Ovary (tissue), 9 donors: ENCODE results near the gene DIP2C. TPM values are rescaled to one million over a fixed set of nuclear protein-coding genes. Genes with fewer than 3 reads are reported as not detected.

ENCODE experiments used
- DNase-seq, 5 donors: peaks; one replicate each; pipeline ENCODE4 v3.0.0-alpha.2; 2019 to 2020
- H3K27ac ChIP-seq, 2 donors: fragments of 200-600 bp; one replicate each; pipeline versions ENCODE4 v1.5.1 to v1.8.0; 2019 to 2022
- H3K27me3 ChIP-seq: fragments of 200-600 bp; one replicate; pipeline ENCODE4 v1.8.0; 2022
- H3K36me3 ChIP-seq: fragments of 200-600 bp; sonication (generic); one replicate; pipeline ENCODE4 v1.5.1; 2019
- H3K4me1 ChIP-seq: one replicate; pipeline ENCODE4 v1.8.1; 2013; ENCODE audit warnings: mild to moderate bottlenecking, moderate library complexity; ENCODE audit not compliant: insufficient read depth
- H3K4me3 ChIP-seq: fragments of 200-600 bp; sonication (generic); one replicate; pipeline ENCODE4 v1.5.1; 2017
- H3K9me3 ChIP-seq, 2 donors: fragments of 200-600 bp in 1 of 2; sonication (generic) in 1 of 2; one replicate each; pipeline versions ENCODE4 v1.5.1 to v1.8.1; 2013 to 2019; ENCODE audit warnings: mild to moderate bottlenecking in 1 of 2, moderate library complexity in 1 of 2
- EP300 ChIP-seq: sonication (generic); formaldehyde crosslinking; IDR thresholded peaks from one replicate; pipeline ENCODE4 v1.6.1; 2017; ENCODE audit warnings: antibody characterized with exemption
- POLR2A ChIP-seq: fragments of 450-650 bp; IDR thresholded peaks from one replicate; pipeline ENCODE4 v1.6.1; 2017; ENCODE audit warnings: antibody characterized with exemption, mild to moderate bottlenecking, moderate library complexity
- WGBS, 3 donors: extraction: QIAGEN DNeasy Blood & Tissue Kit in 1 of 3; methylation state at CpG; one replicate each; pipeline versions ENCODE4 v1.1.5 to v1.1.7; 2013 to 2017; 5-methylcytosine and 5-hydroxymethylcytosine counted together
- intact Hi-C, 4 donors: fragments of 100-400 bp; cut with DNase I; formaldehyde crosslinking; loops; one replicate each; pipeline versions ENCODE4 v1.11.0 to v1.15.1; 2022 to 2023
- polyA plus RNA-seq, 2 donors: library from polyadenylated mRNA; stranded (reverse); fragments of 200-250 nt in 1 of 2; fragments of 350-450 nt in 1 of 2; fragmentation: Illumina TruSeq in 1 of 2; extraction: RNeasy Lipid Tissue Mini Kit (QIAGEN cat#74804) in 1 of 2; gene quantifications; one replicate each; pipeline ENCODE4 v1.2.3, GENCODE V29; 2013 to 2014
- total RNA-seq, 7 donors: library from RNA; depleted of rRNA in 2 of 7; stranded (reverse); fragments of >200 nt in 2 of 7; fragmentation: NEBNext Ultra II Directional in 3 of 7; extraction: Animal tissue kit (Norgen Biotek cat#: 25700) in 3 of 7; gene quantifications; one replicate each; pipeline versions ENCODE4 v1.1.0 to v1.2.4, GENCODE V29; 2016 to 2023
- TF ChIP-seq, protein P1 (sequence below), 3 donors: fragments of 450-650 bp in 2 of 3; fragments of 200-600 bp in 1 of 3; IDR thresholded peaks; one replicate each; pipeline versions ENCODE4 v1.5.1 to v1.8.0; 2016 to 2022; ENCODE audit warnings: antibody characterized with exemption in 3 of 3, mild to moderate bottlenecking in 1 of 3
- donor health status: DM: no; HTN: no; CAD: no; lungs with moderate emphysema.
- donor health status: DM: no; HTN: no; CAD: no.
- donor health status: Bipolar disorder and iron deficiency.
- donor health status: DM: yes; HTN: yes; CAD: no.
- donor health status: DM: no; HTN: no; CAD: no.
- donor health status: DM: yes; HTN: yes; CAD: no.

Gene DIP2C
- total and polyA plus RNA-seq, 9 donors, result 10.1 to 29.4 (median 22.2) TPM

DNA sequence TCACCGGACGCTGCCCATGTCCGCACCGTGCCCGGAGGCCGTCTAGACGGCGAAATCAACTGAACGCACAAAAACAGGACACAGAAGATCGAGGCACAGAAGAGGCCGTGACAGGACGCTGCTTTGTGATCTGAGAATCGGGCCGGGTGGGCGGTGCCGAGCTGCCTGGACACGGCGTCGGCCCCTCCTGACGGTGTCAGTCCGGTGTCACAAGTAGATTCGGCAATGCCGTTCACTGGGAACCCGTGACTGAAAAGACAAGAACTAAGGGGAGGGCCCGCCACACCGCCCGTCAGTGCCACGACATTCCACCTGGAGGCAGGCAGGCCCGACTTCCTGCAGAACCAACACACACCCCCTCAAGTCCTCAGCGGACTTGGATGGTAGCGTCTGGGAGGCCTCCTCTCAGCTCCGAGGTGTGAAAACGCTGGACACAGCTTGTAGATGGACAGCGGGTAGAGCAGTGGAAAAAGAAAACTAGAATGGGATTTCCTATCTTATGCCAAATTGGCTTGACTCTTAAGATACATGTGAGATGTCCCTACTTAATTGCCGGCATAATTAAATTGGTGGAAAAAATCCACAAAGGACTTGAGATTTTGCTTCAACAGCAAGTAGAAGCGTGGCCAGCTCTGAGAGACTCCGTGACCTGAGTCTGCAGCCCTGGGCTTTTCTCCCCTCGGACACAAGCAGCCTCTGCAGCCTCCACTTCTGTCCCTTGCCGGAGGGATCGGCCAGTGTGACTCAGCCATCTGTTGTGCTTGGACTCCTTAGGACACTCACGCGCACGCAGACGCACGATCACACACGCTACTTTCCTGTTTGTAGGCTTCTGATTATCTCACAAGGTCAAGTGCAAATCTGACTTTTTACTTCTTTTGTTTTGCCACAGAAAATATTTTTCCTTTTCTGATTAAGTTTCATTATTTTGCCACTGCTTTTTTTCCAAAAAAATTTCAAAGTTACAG lies 269.0 kb downstream of the DIP2C start:
- Histone ChIP-seq H3K9me3 (no peaks in the 10 kb centered on the region), H3K36me3 (no peaks in the 10 kb centered on the region), H3K27me3 (no peaks in the 10 kb centered on the region), H3K27ac (no peak overlapping the region), H3K4me1 (no peaks in the 10 kb centered on the region), H3K4me3 (no peak overlapping the region)
- TF ChIP-seq EP300, result no peak
- no peak for TF ChIP-seq POLR2A
- TF ChIP-seq, protein P1, sequence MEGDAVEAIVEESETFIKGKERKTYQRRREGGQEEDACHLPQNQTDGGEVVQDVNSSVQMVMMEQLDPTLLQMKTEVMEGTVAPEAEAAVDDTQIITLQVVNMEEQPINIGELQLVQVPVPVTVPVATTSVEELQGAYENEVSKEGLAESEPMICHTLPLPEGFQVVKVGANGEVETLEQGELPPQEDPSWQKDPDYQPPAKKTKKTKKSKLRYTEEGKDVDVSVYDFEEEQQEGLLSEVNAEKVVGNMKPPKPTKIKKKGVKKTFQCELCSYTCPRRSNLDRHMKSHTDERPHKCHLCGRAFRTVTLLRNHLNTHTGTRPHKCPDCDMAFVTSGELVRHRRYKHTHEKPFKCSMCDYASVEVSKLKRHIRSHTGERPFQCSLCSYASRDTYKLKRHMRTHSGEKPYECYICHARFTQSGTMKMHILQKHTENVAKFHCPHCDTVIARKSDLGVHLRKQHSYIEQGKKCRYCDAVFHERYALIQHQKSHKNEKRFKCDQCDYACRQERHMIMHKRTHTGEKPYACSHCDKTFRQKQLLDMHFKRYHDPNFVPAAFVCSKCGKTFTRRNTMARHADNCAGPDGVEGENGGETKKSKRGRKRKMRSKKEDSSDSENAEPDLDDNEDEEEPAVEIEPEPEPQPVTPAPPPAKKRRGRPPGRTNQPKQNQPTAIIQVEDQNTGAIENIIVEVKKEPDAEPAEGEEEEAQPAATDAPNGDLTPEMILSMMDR (IDR thresholded peaks at IDR 0.05), result no peak
- intact Hi-C loops, result no loop called here
- no peak for DNase-seq
- WGBS, 3 donors, result 90 to 92% (median 91%) methylated on average over 46 of the region's 46 CpGs

DNA sequence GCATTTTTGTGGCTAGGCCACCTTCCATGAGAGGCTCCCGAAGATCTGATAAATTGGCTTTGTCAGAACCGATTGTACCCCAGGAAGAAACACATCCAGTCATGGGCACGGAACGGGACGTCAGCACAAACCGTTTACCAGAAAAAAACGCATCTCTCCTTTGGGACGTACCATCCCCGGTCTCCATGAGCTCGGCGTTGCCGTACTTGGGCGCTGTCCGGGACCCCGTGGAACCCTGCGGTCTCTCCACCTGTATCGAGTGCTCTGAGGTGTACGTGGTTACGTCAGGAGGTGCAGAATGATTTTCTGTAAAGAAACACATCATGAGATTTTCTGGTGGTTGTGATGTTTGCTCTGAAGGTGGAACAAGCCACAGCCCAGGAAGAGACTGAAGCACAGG lies 270.6 kb downstream of the DIP2C start:
- Histone ChIP-seq H3K4me3 (no peak overlapping the region), H3K9me3 (no peaks in the 10 kb centered on the region), H3K27me3 (no peaks in the 10 kb centered on the region), H3K27ac (no peak overlapping the region), H3K4me1 (no peaks in the 10 kb centered on the region), H3K36me3 (no peaks in the 10 kb centered on the region)
- TF ChIP-seq POLR2A (no peak), EP300 (no peak)
- TF ChIP-seq, protein P1 (IDR thresholded peaks at IDR 0.05), result no peak
- intact Hi-C loops, result no loop called here
- WGBS, 3 donors, result 91 to 94% (median 94%) methylated on average over 19 of the region's 19 CpGs
- no peak for DNase-seq

DNA sequence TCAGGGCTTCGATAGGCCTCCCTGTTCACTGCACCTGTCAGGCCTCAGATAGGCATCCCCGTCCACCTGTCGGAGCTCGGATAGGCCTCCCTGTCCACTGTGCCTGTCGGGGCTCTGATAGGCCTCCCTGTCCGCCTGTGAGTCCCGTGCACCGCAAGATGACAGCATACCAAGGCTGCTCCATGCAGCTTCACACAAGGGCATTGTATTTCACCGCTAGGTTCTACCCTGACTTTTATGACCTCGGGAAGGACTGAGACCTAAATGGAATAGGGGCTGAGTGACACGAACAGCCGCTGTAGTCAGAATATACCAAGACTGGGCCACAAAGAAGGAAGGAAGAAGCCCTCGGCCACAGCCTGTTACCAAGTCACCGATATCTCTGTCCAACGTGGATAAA lies 271.2 kb downstream of the DIP2C start:
- Histone ChIP-seq H3K9me3 (no peaks in the 10 kb centered on the region), H3K36me3 (no peaks in the 10 kb centered on the region), H3K27me3 (no peaks in the 10 kb centered on the region), H3K27ac (no peak overlapping the region), H3K4me1 (no peaks in the 10 kb centered on the region), H3K4me3 (no peak overlapping the region)
- intact Hi-C loops, result no loop called here
- DNase-seq, result no peak
- 84 to 91% (median 90%) methylated on average over 14 to 15 of the region's 15 CpGs for WGBS, 3 donors
- TF ChIP-seq, protein P1 (IDR thresholded peaks at IDR 0.05), result no peak
- no peak for TF ChIP-seq EP300
- no peak for TF ChIP-seq POLR2A

DNA sequence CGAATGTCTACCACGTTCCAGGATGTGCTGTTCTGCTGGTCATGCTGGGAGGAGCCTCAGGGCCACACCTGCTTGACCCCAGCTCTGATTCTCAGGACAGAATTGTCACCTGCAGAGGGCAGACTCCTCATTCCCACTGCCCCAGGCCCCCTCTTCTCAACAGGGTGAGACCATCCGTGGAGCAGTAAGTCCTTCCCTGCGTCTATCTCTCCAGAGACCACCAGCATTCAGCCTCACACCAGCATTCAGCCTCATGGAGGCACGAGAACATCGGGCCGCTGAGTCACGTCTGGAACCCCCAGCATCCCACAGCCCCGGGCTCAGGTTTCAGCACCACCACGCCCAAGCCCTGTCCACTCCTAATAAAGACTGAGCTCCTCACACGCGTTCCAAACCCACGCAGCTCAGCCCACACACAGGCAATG lies 273.4 kb downstream of the DIP2C start:
- Histone ChIP-seq H3K4me1 (no peaks in the 10 kb centered on the region), H3K9me3 (no peaks in the 10 kb centered on the region), H3K27me3 (no peaks in the 10 kb centered on the region), H3K36me3 (no peaks in the 10 kb centered on the region), H3K4me3 (no peak overlapping the region), H3K27ac (no peak overlapping the region)
- intact Hi-C loops, result no loop called here
- 83 to 85% (median 84%) methylated on average over 13 of the region's 13 CpGs for WGBS, 3 donors
- DNase-seq, result no peak
- TF ChIP-seq, protein P1 (IDR thresholded peaks at IDR 0.05), result no peak
- TF ChIP-seq POLR2A (no peak), EP300 (no peak)
